HG03060 (cell line): Measurements from ENCODE around the gene SPTB.

ENCODE experiments used
- ATAC-seq: cut with Tn5 transposase; IDR thresholded peaks from one replicate; pipeline ENCODE4 v1.9.1; 2021; ENCODE audit warnings: low read depth, moderate number of reproducible peaks; ENCODE audit not compliant: unreplicated experiment

SPTB gene

DNA sequence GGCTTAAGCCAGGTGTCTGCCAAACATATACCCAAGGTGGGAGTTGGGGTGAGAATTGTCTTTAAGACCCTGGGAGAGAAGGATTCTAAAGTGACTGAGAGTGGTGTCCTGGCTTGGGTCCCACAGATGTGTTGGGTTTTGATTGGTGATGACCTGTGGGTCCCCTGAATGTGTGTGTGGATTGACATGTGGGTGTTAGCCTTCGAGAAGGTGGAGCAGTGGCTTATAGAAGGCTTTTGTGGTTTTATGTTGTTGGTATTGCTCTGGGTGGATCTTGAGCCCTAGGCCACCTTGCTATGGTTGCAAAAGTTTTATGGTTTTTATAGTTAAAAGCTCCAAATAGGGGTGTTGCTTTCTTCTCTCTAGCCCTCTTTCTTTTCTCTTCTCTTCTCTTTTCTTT lies 145.8 kb downstream of the SPTB start:
- ATAC-seq, result no peak

DNA sequence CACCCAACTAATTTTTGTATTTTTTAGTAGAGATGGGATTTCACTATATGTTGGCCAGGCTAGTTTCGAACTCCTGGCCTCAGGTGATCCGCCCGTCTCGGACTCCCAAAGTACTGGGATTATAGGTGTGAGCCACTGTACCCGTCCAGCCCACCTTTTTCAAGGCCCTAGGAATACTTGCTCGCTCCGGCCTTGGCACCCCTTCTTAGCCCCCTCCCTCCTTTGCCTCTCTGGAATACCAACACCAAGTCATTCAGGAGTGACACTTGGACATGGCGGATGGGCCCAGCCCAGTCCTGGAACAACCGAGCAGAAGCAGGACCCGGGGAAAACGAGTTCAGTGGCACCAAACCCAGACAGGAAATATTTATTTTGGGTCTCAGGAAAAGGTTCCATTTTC lies 146.4 kb downstream of the SPTB start:
- ATAC-seq, result no peak

DNA sequence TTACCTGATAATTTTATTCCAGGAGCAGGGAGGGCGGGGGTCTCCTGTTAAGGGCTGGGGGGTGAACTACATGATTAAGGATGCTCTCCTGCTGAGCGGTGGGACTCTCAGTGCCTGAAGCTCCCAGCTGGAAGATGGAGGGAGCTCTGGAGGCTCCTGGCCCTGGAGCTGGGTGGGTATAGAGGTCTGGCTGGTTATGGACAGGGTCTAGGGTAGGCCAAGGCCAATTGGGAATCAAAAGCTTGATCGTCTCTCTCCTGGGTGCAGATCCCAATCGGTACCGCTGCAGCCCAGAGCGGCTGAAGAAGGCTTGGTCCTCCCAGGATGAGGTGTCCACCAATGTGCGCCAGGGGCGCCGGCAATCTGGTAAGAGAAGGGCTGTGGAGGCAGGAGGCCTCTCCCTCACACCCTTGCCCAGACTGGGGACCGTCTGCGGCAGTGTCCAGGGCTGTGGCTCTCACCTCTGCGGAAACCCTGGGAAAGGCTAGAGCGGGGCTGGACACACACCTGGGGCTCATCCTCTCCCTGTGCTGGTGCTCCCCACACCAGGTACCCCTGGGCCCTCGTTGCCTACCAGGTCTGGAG lies 147.1 kb downstream of the SPTB start:
- no peak for ATAC-seq

DNA sequence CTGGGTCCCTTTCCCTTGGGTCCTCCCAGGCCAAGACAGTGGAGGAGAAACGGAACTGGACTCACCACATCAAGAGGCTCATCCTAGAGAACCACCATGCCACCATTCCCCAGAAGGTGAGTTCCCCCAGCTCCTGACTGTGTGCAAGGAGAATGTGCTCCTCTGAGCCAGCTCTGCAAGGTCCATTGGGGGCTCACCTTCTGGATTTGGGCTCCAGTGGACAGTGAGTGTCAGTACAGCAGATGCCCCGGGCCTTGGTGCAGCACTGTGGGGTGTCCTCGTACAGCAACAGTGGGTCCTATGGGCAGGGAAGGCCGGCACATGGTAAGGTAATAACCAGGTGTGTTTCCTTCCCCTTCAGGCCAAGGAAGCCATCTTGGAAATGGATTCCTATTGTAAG lies 147.6 kb downstream of the SPTB start:
- no peak for ATAC-seq

DNA sequence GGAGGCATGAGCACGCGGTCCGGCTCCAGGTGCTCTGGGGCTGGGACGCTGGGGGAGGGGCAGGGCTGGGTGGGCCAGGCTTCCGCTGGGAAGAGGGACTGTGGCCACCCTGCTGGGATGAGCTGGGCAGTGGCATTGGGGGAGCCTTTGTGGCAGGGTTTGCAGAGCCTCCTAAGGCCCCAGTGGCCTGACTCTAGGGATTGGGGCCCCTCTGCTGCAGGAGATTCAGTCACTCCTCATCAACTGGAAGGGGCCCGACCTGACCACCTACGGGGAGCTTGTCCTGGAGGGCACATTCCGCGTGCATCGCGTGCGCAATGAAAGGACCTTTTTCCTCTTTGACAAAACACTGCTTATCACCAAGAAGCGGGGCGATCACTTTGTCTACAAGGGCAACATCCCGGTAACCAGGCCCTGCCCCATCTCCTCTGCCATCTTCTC lies 148.5 kb downstream of the SPTB start:
- no peak for ATAC-seq

DNA sequence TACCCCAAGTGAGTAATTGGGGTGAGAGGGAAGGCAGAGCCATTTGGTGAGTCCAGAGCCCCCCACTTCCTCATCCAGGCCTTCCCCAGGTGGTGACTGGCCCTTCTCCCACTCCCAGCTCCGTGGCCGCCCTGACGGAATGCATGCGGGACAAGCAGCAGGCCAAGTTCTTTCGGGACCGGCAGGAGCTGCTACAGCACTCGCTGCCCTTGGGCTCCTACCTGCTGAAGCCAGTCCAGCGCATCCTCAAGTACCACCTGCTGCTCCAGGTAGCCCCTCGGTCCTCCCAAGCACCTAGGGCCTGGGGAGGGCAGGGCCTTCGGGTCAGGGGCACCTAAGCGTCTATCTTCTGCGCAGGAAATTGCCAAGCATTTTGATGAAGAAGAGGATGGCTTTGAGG lies 149.0 kb downstream of the SPTB start:
- no peak for ATAC-seq

DNA sequence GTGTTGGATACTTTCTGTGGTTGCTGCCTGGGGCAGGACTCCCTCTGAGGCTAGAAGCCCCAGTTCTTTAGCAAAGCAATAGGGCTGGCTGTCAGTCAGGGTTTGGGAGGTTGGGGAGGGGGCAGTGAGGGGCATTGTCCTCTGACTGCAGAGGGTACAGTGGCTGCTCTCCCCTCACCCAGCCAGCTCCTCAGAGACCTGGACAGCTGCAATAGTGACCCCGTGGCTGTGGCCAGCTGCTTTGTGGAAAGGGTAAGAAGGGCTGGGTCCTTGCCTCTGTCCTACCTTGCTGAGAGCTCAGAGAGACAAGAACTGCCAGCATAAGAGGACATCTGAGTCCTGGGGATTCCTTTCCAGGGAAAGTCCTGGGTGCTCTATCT lies 149.7 kb downstream of the SPTB start:
- no peak for ATAC-seq

DNA sequence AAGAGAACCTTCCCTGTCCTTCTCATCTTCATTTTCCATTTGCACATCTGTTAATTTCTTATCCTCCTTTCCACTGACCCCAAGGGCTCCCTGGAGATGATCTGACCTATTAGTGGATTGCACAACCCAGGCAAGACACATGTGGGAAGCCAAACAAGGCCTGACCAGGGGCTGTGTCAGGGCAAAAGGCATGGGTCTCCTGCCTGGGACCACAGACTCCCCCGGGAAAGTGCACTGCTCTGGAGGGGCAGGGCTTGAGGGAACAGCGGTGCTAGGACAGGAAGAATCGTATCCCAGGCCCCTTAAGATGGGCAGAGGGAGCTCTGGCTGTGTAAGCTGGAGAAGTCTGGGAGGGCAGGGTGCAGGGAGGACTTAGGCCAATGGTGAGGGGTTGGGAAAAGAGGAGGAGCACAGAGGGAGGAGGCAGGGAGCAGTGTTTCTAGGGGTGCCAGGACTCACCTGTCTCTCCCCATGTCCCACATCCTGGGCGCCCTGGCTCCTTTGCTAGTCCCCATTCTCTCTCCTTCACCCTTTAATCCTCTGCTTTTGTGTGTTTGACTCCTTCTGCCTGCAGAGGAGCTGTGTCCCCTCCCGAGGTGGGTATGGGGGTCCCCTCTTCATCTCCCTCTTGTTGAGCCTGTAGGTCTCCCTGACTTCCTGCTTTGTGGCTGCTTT lies 150.2 kb downstream of the SPTB start:
- ATAC-seq, result no peak

DNA sequence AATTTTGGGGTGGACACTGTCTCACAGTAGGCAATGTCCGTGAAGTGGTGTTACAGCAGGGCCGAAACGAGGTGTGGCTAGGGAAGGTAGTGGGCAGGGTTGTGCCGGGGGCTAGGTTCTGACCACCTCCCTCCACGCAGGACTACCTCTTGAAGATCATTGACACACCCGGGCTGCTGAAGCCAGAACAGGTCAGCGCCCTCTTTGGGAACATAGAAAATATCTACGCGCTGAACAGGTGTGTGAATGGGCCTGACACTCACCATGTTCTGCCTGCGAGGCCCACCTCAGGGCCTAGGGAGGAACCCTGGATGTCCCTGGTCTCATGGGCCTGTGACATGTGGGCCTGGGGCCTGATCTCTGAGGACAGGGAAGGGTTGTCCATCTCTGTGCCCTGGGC lies 150.9 kb downstream of the SPTB start:
- ATAC-seq, result no peak

DNA sequence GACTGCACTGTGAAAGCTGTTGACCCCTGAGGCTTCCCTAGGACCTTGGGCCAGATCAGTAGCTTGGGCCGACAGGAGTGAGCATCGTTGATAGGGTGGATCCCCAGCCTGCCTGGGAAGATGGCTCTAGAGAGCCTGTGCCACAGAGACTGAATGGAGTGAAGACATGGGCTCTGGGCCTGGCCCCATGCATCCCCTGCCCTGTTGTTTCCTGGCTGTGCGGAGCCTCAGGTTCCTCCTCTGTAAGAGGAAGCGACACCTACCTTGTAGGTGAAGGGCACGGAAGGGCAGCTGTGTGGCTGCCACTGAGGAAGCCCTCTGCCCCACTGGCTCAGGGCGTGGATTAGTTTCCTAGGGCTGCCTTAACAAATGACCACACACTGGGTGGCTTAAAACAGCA lies 151.6 kb downstream of the SPTB start:
- no peak for ATAC-seq

DNA sequence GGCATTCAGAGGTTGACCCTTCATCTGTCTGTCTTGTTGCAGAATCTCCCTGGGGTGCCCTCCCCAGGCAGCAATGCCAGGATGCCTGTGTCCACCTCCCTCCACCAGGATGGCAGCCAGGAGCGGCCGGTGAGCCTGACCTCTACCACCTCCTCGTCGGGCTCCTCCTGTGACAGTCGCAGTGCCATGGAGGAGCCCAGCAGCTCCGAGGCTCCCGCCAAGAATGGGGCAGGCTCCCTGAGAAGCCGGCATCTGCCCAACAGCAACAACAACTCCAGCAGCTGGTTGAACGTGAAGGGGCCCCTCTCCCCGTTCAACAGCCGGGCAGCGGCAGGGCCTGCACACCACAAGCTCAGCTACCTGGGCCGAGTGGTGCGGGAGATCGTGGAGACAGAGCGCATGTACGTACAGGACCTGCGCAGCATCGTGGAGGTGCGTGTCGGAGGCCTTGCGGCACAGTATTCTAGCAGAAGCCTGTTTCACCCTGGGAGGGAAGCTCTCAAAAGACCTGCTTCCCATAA lies 152.1 kb downstream of the SPTB start:
- ATAC-seq, result no peak

DNA sequence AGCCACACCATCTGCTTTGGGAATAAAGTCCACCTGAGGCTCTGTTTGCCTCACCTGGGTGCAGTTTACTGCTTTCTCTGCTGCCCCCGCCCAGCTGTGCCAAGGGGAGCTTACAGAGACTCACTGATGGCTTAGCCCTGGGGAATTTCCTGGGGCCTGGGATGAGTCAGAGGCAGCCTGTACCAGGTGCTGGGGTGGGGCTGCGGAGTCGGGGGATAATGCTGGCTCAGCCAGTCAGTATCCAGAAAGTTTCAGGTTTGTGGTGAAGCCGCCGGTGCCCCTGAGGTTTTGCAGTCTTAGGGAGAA lies 153.2 kb downstream of the SPTB start:
- no peak for ATAC-seq

DNA sequence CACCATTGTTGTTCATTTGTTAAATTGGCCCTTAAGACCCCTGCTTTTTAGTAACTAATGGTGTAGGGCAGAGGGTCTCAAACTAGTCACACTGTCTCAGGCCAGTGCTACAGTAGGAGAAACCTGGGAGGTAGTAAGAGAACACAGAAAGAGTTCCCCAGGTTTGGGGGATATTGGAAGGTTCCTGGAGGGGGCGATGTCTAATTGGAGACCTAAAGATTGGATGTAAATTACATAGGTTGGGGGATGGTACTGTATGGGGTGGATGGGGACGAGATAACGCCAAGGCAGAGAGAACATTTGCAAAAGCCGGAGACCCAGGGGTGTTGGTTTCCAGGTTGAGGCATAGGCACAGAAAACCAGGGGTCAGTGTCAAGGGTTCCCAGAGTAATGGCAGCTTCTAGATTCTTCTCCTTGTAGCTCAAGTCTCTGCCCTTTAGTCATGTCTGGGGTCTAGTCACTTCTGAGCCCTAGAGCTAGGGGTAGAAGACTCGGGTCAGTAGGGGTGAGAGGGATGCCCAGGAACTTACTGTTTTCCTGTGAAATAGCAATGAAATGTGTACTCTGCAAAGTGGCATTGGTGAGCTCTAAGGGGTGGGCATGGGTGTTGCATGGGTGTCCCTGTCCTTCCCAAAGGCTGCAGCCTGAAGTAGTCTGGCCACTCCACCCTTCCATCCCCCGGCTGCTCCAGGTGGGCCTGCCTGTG lies 153.7 kb downstream of the SPTB start:
- ATAC-seq, result no peak

DNA sequence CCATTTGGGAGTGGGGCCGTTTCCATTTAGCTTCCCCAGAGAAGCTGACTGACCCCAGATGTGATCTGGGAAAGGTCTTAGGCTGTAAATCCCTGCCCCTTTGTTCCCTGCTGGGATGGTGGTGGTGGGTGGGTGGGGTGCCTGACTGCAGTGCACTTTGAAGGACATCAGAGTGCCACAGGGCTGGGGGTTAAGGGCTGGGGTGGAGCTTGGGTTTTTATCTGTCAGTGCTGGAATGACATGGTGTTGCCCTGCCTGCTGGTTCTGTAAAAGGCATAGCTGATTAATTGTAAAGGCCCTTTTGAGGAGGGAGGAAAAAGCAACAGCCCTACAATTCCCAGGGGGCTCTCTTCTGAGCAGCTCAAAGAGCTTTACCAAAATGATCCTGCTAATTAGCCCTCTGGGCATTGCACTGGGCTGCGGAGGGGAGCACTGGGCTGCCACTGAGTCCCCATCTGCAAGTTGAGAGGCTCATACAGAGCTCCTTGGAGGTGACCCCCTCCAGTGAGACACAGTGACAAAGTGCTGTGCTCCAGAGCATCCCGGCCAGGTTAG lies 154.4 kb downstream of the SPTB start:
- ATAC-seq, result no peak

DNA sequence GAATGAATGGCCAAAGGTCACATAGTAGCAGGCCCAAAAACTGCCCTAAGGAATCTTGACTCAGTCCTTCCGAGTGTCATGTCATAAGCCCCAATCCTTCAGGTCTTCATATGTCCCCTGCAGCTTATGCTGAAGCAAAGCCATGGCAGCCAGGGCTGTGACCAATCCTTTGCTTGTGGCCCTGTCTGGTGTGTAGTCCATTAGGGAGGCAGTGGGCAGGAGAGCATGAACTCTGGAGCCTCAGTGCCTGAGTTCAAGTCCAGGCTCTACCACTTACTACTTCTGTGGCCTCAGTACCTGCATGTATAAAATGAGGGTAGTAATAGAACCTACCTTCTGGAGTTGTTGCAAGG lies 155.2 kb downstream of the SPTB start:
- ATAC-seq, result no peak

DNA sequence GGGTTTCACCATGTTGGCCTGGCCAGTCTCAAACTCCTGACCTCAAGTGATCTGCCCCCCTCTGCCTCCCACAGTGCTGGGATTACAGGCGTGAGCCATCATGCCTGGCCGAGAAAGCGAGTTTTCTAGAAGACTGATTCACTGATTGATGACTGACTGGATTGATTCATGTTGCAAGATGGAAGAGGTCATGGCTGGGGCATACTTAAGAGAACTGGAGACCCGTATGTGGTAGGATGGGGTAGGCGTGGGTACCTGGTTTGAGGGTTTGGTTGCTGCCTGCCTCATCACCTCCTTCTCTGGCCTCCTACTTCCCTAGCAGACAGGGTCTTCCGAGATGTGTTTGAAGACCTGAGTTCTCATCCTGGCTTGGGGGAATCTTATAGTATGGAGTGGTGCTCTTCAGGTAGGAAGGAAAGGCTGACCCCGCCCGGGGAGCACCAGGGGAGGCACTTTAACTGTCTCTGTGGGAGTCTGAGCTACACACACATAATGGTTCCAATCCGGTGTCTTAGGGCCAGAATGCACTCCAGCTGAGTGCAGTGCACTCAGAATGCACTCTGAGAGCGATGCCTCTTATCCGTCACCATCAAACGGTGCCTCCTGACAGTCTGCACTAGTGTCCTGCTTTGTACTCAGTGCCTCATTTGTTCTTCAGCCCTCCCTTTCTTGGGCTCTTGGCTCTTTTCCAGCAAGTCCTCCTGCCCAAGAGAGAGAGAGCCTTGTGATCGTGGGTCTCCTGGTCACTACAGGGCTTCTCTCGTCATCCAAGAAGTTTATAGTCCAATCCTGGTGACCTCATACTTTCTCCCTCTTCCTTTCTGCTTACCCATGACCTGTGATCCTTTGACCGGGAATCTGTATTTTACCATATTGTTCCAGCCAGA lies 155.8 kb downstream of the SPTB start:
- ATAC-seq, result no peak

DNA sequence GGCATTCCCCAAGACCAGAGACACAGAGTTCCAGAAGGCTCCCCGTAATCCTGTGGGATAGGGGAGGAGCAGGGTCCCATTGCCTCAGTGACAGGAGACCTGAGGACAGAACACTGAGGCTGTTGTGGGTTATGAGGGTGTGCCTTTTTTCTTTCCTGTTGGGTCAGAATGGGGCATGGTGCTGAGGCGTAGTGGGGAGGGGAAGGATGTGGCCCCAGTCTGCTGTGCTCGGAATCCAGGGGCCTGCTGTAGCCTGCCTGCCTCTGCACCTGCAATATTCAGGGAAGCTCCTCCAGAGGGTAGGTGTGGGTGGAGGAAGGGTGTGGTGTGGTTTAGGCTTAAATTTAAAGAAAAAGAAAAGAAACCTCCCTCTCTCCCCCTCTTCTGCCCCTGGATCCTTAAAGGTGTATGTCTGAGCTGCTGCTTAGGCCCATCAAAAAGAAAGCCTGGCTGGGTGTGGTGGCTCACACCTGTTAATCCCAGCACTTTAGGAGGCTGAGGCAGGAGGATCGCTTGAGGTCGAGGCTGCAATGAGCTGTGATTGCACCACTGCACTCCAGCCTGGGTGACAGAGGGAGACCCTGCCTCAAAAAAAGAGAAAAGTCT lies 156.8 kb downstream of the SPTB start:
- no peak for ATAC-seq

DNA sequence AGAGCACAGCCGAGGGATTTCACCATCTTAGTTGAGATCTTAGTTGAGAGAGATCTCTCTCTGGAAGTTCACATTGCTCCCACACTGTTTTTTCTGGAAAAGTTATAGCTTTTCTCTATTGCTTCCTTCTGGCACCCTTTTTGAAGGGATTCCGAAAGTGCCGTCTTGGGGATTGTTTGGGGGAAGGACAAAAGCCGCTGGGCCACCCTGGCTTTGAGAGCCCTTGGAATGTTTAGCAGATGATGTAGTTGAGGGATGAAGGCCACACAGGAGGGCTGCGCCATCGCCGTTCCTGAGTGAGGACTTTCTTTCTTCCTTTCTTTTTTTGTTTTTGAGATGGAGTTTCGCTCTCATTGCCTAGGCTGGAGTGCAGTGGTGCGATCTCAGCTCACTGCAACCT lies 157.8 kb downstream of the SPTB start:
- no peak for ATAC-seq

DNA sequence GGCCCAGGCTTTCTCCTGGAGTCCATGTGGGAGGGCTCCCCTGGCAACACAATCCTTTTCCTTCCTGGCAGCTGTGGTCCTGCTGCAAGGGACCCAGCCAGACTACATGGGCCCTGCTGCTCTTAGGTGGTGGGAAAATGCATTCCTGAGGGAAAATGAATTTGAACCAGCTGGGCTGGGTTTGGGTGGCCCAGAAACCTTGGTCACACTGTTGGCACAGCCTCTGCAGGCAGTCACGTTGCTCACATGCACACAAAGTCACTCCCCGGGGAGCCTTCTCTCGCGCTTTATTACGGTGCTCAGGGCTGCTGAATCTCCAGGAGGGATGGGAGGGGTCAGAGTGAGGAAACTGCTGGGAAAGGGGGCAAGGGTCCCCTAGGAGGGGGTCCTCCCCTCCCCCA lies 158.3 kb downstream of the SPTB start:
- no peak for ATAC-seq

DNA sequence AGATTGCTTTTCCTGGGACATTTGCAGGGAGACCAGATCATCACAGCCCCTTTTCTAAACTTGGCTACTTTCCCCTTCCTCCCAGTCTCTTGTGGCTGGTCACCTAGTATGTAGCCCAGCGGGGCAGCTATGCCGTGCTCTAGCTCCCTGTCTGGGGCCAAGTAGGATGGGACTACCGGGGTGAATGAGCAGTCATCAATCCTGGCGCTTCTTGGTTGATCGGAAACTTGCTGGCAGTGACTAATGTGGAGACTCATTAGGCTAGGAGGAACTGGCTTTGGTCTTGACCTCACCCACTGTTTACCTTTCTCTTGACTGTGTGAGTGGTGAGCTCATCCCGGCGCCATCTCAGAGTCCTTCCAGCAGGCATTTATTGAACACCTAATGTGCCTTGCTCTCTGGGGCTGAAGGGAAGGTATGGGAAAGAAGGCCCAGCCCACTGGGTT lies 159.6 kb downstream of the SPTB start:
- ATAC-seq, result no peak
